ENCODE data around the gene ITGB5.
"Not testable (repeated sequence)": the region's sequence is repeated elsewhere in the genome, so short reads cannot be mapped to it uniquely, and the experiment has no call there.

ITGB5 gene

GRCh38 chr3:124786511-124787241, 100.5 kb downstream of the ITGB5 start:
- no peak for DNase-seq

DNA sequence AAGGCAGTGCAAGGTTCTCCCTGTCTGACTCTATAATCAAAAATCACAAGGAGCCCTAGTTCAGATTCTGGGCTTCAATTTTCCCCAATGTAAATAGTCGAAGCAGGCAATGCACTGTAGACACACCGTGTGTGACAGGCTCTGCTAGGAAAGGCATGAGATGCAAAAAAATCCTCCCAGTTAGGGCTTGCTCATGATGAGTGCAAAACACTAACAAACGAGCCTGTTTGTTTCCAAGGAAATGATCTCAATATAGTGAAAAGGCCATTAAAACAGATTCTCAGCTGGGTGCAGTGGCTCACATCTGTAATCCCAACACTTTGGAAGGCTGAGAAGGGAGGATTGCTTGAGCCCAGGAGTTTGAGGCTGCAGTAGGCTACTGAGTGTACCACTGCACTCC, 101.2 kb downstream of the ITGB5 start:
- no peak for DNase-seq

GRCh38 chr3:124784686-124785382, 102.3 kb downstream of the ITGB5 start:
- DNase-seq = no peak

DNA sequence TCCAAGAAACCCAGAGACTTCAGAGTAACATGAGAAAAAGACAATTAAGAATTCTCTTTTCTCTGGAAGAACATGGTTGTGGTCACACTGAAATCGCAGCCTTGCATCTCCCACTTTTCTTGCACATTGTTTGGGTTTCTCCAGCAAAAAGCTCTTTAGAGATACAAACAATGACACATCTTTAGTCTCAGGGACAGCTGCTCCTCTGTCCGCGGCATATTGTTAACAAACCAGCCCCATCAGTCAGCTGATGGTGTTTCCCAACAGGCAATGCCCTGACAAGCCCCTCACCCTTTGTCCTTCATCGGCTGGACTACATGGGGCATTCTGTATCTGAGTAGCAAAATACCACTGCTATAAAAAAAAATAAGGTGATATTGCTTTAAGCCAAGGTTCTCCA, 103.5 kb downstream of the ITGB5 start:
- no peak for DNase-seq

DNA sequence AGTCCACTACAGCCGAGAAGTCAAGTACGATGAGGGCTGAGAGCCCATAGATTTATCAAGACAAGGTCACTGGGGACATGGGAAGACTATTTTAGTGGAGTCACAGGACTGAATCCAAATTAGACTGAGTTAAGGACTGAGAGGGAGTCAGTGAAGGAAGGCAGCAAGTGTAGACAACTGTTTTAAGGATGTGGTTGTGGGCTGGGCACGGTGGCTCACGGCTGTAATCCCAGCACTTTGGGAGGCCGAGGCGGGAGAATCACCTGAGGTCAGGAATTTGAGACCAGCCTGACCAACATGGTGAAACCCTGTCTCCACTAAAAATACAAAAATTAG, 104.8 kb downstream of the ITGB5 start:
- DNase-seq = not testable (repeated sequence)

- DNase-seq = no peak
These were observed 105.4 kb downstream of the ITGB5 start for GRCh38 chr3:124781476-124782376.

GRCh38 chr3:124780761-124781475, 106.2 kb downstream of the ITGB5 start:
- no peak for DNase-seq

DNA sequence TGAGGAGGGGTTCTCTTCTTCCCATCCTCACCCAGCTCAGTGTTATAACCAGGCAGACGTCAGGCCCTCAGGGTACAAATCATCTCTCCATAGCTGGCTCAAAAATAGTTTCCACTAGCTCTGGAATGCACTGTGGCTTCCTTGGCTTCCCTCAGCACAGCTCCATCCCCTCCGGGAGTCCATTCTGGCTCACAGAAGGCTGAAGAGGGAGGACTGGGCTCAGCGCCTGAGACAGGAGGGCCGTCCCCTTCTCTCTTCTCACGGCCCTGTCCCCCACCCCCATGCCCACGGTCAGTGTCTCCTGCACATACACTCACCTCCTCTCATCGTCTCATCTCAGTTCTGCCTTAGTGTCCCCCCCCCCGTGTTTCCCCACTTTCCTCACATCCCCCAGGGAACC, 106.8 kb downstream of the ITGB5 start:
- DNase-seq = no peak

DNA sequence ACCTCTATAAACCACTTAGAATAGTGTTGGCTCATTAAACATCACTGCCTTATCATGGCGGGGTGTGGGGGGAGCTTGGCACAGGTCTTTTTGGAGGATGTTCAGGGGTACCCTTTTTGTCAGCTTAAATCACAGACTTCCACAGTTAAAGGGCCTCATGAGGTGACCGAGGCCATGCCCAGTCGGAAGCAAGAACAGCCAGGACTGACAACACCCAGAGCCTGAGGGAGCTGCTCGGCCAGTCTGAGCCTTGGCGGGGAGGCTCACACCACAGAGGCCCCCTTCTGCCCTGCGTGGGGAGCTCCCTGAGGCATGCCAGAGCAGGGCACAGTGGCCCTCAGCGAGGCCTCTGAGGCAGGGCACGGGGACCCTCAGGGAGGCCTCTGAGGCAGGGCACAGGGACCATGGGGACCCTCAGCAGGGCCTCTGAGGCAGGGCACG, 107.4 kb downstream of the ITGB5 start:
- DNase-seq = no peak

- no peak for DNase-seq
These were observed 108.0 kb downstream of the ITGB5 start for GRCh38 chr3:124779116-124779515.

- DNase-seq = no peak
These were observed 109.2 kb downstream of the ITGB5 start for GRCh38 chr3:124777762-124778470.

DNA sequence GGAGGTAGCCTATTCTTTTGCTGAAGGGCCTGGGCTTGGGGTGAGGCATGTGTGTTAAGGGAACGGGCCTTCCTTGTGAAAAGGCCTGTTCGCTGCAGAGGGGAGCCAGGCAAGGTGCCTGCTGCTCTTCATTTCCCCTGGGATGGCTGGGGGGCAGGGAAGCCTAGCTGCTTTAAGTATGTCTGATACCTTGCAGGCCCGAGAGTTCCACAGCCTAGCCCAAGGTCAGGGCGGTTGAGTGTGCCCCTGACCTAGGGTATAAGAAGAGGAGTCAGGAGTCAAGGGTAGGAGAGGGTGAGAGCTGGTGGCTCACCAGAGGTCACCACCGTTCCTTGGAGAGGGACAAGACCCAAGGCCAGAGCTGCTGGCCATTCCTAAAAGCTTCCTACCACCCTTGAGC, 110.3 kb downstream of the ITGB5 start:
- DNase-seq = no peak

- no peak for DNase-seq
These were observed 111.3 kb downstream of the ITGB5 start for GRCh38 chr3:124775877-124776276.

- DNase-seq = no peak
These were observed 112.2 kb downstream of the ITGB5 start for GRCh38 chr3:124774841-124775402.

- DNase-seq = no peak
These were observed 112.8 kb downstream of the ITGB5 start for GRCh38 chr3:124774327-124774718.

GRCh38 chr3:124773351-124774326, 113.5 kb downstream of the ITGB5 start:
- DNase-seq = no peak

DNA sequence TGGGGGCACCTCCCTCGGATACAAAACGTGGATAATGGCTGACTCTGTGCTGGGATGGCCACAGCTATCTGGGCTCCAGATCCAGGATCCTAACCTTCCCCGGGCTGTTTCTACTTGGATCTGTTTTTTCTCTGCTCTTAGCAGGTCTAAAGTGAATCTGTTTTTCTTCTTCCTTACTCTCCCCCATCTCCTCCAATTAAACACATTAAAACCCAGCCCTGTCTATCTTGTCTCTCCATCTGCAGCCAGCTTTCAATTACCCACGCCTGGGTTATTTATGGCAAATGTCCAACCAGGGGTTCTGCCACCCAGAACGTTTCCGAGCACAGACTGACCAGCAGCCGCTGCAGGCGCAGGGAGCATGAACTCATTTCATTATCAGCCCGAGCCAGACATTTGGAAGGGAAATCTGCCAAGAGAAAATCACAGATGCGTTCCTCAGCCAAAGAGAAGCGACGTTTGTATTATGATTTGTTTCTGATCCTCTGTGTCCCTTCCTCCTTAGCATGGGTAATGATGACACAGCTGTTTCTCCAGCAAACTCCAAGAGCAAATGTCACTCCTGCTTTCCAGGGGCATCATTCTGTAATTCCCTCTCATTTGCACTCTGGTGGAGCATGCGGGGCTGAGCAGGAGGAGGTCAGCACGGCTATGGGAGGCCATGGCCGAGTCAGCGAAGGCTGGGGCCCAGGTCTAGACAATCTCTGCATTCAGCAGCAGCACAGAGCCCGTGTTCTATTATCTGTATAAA, 114.9 kb downstream of the ITGB5 start:
- no peak for DNase-seq

DNA sequence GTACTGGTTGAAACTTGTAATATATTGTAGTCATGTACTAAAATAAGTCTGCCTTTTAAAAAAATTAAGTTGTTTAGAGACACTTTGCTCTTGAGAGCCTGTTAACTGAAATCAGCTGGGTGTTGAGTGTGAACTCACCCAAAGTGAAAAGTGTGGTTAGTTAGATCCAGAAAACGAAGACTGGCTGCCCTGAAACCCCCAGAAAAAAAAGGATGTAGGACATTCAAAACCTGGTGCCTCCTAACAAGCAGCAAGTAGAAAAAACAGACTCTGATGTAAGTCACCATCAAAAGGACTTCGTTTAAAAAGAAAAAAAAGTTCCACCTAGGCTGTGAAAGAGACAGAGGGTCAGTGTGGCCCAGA, 116.1 kb downstream of the ITGB5 start:
- DNase-seq = no peak

GRCh38 chr3:124770336-124771082, 116.7 kb downstream of the ITGB5 start:
- DNase-seq = no peak

All from activated CD4-positive, CD25-positive, alpha-beta regulatory T cell treated with anti-CD3 and anti-CD28 coated beads, Interleukin-2, amount 50 U/mL, for 72 hours (primary cell).